Neural crest cell (in vitro differentiated cells): ENCODE measurements around the gene EYA3. TPM values are rescaled to one million over a fixed set of nuclear protein-coding genes. Genes with fewer than 3 reads are reported as not detected.

Experiments used
- DNase-seq: peaks from one replicate; pipeline ENCODE4 v3.0.0; 2021; ENCODE audit warnings: low read depth, mixed read lengths, low spot score
- H3K27ac Mint-ChIP-seq: one replicate; pipeline ENCODE4 v1.8.0; 2021; ENCODE audit warnings: mild to moderate bottlenecking, mixed read lengths; ENCODE audit not compliant: unreplicated experiment
- H3K27me3 Mint-ChIP-seq: 2 replicates; pipeline ENCODE4 v1.8.0; 2021; ENCODE audit warnings: low read depth, mild to moderate bottlenecking, mixed read lengths
- H3K36me3 Mint-ChIP-seq: 2 replicates; pipeline ENCODE4 v1.8.0; 2021; ENCODE audit warnings: low read depth, mild to moderate bottlenecking, mixed read lengths
- H3K4me1 Mint-ChIP-seq: 2 replicates; pipeline ENCODE4 v1.8.0; 2021; ENCODE audit warnings: mixed read lengths
- H3K4me3 Mint-ChIP-seq: one replicate; pipeline ENCODE4 v1.8.0; 2021; ENCODE audit warnings: mild to moderate bottlenecking, mixed read lengths
- H3K9me3 Mint-ChIP-seq: 2 replicates; pipeline ENCODE4 v1.8.0; 2021; ENCODE audit warnings: mixed read lengths
- total RNA-seq: library from RNA; stranded (reverse); gene quantifications from 2 replicates; pipeline ENCODE4 v1.2.1, GENCODE V29; 2021
- TF ChIP-seq, protein P1 (sequence below): fragments of 200-600 bp; sonication (generic); conservative IDR thresholded peaks from 2 replicates; pipeline ENCODE4 v1.5.0; 2021; ENCODE audit warnings: antibody characterized with exemption, mild to moderate bottlenecking

The EYA3 gene
- total RNA-seq, 1 donor from 2014 or later: 35.9 TPM

DNA sequence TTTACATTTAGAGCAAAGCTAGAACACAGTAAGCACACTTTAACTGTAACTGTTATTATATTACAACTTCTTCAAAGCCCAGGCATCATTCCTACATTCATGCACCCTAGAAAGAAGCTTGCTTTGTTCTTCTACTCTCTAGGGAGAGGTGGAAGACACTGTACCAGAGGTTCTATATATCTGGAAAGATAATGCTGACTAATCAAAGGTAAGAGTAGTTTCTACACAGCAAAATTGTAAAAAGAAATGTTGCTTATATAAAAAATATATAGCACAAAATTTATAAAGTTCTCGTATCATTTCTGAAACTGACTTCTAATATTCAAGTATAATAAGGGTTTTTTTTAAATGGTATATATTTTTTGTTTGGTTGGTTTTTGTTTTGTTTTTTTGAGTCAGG, 44.0 kb downstream of the EYA3 start:
- Mint-ChIP-seq H3K4me1 (peaks cover 6% of the 10 kb centered on the region), H3K9me3 (no peaks in the 10 kb centered on the region), H3K27me3 (no peaks in the 10 kb centered on the region), H3K36me3 (peaks cover 12% of the 10 kb centered on the region), H3K4me3 (no peak overlapping the region), H3K27ac (no peak overlapping the region)
- no peak for DNase-seq
- TF ChIP-seq, protein P1, sequence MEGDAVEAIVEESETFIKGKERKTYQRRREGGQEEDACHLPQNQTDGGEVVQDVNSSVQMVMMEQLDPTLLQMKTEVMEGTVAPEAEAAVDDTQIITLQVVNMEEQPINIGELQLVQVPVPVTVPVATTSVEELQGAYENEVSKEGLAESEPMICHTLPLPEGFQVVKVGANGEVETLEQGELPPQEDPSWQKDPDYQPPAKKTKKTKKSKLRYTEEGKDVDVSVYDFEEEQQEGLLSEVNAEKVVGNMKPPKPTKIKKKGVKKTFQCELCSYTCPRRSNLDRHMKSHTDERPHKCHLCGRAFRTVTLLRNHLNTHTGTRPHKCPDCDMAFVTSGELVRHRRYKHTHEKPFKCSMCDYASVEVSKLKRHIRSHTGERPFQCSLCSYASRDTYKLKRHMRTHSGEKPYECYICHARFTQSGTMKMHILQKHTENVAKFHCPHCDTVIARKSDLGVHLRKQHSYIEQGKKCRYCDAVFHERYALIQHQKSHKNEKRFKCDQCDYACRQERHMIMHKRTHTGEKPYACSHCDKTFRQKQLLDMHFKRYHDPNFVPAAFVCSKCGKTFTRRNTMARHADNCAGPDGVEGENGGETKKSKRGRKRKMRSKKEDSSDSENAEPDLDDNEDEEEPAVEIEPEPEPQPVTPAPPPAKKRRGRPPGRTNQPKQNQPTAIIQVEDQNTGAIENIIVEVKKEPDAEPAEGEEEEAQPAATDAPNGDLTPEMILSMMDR: no peak

DNA sequence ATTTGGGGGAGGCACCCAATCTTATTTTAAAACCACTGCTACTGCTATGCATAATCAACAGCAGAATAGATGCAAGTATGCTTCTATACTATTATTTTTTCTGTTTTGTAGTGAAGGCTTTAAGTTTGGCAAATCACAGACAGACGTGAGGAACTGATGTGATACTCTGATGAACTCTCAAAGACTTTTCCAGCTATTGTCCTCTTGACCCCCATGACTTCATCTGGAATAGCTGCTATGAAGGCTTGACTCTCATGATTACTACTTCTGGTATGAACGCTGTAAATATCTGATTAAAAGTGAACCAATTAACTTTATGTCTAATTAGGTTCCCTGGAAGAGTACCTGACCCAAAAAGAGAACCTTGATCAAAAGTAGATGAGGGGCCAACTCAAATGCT, 49.1 kb downstream of the EYA3 start:
- Mint-ChIP-seq H3K27me3 (no peaks in the 10 kb centered on the region), H3K36me3 (peaks cover 3% of the 10 kb centered on the region), H3K4me1 (no peaks in the 10 kb centered on the region), H3K27ac (no peak overlapping the region), H3K4me3 (no peak overlapping the region), H3K9me3 (no peaks in the 10 kb centered on the region)
- no peak for DNase-seq
- TF ChIP-seq, protein P1: no peak

DNA sequence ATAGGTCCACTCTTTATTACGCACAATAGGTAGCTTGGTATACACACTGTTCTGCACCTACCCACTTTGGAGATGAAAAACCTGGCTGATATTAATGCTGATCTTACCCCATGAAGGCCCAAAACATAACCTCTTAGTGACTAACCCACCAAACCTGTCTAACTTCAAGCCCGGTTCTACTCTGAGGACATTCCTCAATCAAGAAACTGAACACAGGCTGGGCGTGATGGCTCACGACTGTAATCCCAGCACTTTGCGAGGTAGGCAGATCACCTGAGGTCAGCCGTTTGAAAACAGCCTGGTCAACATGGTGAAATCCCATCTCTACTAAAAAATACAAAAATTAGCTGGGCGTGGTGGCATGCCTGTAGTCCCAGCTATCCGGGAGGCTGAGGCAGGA, 50.5 kb downstream of the EYA3 start:
- Mint-ChIP-seq H3K27me3 (no peaks in the 10 kb centered on the region), H3K4me3 (no peak overlapping the region), H3K4me1 (no peaks in the 10 kb centered on the region), H3K9me3 (no peaks in the 10 kb centered on the region), H3K27ac (no peak overlapping the region), H3K36me3 (peaks cover 3% of the 10 kb centered on the region)
- TF ChIP-seq, protein P1: no peak
- no peak for DNase-seq

DNA sequence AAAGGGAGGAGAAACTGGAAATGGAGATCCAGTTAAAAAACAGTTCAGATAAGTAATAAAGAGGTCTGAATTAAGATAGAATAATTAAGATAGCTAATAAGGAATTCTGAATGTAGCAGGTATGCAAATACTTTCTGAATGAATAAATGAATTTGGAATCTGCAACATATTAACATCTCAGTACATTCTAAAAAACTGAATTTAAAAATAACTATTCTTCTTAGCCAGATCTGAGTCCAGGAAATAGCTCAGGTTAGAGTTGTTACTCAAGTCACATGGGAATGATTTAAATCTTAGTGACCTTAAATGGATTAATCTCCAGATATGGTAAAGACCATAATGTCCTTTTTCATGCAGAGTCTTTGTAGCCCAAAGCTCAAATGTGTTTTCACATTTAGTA, 51.2 kb downstream of the EYA3 start:
- TF ChIP-seq, protein P1: no peak
- no peaks in the 10 kb centered on the region for H3K27me3 Mint-ChIP-seq
- no peaks in the 10 kb centered on the region for H3K9me3 Mint-ChIP-seq
- H3K4me1 Mint-ChIP-seq: no peaks in the 10 kb centered on the region
- no peak overlapping the region for H3K27ac Mint-ChIP-seq
- peaks cover 3% of the 10 kb centered on the region for H3K36me3 Mint-ChIP-seq
- no peak for DNase-seq
- H3K4me3 Mint-ChIP-seq: no peak overlapping the region

DNA sequence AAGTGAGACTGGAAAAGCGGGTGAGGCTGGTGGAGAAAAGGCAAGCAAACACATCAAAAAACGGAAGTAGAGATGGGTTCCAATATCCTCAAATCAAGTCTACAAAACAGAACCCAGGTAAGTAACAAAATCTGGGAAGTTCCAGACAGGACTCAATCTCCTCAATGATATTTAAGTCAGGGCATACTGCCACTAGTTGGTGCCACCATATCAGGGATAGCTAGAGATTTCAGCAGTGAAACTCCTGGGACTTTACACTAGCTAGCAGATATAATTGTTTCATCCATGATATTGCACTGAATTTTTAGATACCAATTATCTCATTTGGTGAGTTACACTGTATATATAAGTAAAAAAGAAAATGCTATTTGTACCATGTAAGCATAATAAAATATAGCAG, 52.0 kb downstream of the EYA3 start:
- Mint-ChIP-seq H3K27me3 (no peaks in the 10 kb centered on the region), H3K4me3 (no peak overlapping the region), H3K27ac (no peak overlapping the region), H3K4me1 (no peaks in the 10 kb centered on the region), H3K9me3 (no peaks in the 10 kb centered on the region), H3K36me3 (peaks cover 3% of the 10 kb centered on the region)
- no peak for DNase-seq
- TF ChIP-seq, protein P1: no peak

DNA sequence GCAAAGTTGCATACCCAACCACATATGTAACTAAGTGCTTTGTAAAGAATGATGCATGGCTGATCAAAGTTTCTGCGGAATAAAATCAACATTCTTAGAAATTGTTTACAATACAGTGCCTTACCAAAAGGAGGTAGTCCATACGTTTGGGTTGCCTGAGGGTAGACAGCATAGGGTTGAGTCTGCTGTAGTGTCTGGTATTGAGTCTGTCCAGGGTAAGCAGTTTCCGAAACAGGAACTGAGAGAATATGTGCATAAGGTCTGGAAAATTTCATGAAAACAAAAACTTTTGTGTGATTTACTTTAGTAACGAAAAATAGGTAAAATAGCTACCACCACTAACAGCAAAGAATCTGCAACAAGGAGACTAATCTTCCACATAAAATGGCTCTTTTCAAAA, 53.0 kb downstream of the EYA3 start:
- Mint-ChIP-seq H3K27me3 (no peaks in the 10 kb centered on the region), H3K4me1 (no peaks in the 10 kb centered on the region), H3K9me3 (no peaks in the 10 kb centered on the region), H3K36me3 (peaks cover 2% of the 10 kb centered on the region), H3K4me3 (no peak overlapping the region), H3K27ac (no peak overlapping the region)
- TF ChIP-seq, protein P1: no peak
- no peak for DNase-seq
